ENCODE data around the gene CNTNAP2.

The CNTNAP2 gene

DNA sequence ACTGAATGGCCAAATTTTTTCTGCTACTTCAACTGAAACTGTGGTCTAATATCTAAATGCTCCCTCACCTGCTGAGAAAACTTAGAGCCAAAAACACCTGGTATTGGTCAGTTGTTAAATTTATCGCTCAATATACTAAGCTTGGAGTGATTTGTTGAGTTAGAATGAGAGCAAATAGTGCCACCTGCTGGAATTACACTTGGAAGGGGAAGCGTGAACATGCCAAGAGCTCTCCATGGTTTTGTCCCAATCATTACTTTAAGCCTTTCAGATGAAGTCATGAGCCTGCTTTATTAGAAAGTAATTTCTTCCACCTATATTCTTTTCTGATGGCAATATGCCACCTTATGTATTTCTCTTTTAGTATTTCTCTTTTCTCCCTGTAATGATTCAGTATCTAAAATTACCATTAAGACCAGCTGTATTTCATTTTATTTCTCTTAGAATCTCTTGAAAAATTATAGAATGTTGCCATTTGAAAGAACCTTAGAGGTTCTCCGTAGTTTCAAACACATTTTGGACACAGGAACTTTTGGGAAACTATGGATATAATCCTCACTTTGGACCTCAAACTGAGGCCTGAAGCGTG, 2026.2 kb downstream of the CNTNAP2 start:
- peak; percentile 55 for DNase-seq

DNA sequence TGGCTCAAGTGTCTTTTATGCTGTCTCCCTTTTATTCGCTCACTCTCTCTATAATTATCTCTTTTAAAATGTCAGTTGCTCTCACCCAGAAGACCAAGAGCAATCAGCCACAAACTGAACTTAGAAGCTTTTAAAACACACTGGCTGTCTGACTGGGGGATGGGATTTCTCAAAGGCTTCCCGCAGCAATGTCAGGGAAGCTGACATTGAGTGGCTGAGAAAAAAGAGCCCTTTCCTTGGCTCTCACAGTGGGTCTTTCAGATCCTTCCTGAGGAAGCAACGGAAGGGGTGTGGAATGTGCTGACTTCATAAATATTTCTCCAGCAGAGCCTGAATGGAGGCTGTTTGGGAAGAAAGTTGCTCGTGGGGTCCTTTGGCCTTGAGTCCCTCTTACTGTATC, 2028.2 kb downstream of the CNTNAP2 start:
- no peak for DNase-seq

DNA sequence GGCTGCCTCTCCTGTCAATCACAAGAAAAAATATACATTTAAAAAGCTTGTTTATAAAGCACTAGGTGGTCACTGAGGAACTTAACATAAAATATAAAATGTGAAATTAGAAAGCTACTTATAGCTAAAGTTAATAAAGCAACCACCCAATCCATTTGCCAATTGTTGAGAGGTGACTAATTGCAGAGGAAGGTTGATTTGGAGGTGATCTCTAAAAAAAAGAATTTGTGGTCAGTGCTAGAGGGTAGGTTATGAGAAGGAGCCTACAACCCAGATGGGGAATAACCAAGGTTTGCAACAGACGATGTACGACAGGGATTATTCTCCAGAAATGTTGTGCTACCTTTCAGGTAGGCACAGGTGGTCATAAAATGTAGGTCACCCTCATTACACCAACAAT, 2029.7 kb downstream of the CNTNAP2 start:
- no peak for DNase-seq

DNA sequence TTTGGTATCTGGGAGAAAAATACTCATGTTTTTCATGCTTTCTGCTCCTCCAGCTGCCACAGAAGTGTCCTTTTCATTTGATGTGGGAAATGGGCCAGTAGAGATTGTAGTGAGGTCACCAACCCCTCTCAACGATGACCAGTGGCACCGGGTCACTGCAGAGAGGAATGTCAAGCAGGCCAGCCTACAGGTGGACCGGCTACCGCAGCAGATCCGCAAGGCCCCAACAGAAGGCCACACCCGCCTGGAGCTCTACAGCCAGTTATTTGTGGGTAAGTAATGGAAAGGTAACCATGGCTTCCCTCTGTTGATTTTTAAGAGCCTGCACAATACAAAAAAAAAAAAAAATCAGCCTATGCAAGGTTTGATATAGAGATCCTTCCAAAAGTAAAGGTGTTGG, 2030.8 kb downstream of the CNTNAP2 start:
- no peak for DNase-seq

DNA sequence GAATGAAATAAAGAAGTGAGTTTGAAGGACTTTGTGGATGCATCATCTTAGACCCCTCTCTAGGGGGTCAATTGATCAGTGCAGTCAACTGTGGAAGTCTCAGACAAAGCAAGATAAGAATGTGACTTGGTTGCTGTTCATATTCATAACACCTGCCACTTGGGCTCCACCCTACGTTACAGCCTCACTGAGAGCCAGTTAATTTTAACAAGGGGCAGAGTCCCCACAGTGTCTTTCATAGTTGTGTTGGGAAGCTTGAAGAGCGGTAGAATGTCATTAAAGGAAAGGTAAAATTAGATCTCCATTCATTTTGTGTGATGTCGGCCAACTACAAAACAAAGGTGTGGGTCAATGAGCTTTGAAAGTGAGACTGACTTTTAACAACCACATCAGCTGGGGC, 2031.9 kb downstream of the CNTNAP2 start:
- no peak for DNase-seq

DNA sequence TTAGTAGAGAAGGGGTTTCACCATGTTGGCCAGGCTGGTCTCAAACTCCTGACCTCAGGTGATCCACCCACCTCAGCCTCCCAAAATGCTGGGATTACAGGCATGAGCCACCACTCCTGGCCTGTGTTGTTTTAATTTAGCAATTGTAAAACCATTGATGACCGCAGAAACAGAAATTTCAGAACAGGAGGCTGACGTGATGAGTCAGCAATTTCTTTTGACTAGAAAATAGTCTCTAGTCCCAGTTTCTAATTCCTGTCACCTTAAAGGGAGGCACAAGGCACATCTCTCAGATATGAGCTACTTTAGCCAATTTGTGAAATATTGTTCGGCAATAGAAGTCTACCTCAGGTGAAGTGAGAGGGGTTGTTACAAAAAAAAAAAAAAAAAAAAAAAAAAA, 2033.1 kb downstream of the CNTNAP2 start:
- DNase-seq, result no peak

DNA sequence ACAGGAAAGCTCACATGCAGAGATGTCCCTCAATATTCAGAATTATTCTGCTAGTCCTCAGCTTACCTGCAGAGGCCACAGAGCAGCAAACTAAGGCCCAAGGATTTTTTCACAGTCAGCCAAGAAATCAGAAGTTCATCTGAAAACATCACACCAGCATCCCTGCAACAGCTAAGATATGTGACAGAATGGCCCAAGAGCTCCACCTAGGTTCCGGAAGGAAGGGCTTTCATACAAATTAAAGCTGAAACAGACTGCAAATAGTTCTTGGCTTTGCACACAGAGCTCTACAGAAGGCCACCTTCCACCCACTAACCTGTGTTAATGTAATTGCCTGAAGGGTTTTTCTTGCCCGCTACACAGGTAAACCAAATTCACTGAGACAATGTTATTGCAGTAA, 2035.2 kb downstream of the CNTNAP2 start:
- no peak for DNase-seq

DNA sequence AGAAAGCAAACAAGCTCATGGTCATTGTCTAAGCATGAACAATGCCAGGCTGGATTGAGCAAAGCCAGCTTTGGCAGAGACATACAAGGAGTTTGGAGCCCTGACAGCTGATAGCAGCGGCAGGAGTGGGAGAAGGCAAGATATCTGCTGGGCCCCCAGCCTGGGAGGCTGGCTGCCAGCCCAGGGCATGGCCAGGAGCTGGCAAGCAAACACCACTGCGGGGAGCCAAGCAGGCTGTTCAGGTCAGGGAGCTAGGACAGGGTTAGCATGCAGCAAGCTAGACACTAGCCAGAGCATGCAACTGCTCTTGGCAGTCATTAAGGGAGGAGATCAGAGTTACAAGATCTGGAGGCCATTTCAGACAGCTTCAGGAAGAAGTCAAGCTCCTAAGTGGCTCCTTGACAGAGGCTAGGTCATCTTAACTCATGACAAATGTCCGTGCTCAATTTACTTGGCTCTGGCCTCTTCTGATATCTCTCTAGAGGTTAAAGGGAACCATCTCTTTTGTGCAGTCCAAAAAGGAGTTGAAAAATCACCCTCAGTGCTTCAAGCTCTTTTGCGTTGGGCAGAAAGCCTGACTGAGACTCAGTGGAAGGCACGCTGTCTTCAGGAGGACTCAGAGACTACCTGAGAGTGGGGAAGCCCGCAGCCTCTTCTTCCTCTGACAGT, 2037.1 kb downstream of the CNTNAP2 start:
- DNase-seq, result no peak

DNA sequence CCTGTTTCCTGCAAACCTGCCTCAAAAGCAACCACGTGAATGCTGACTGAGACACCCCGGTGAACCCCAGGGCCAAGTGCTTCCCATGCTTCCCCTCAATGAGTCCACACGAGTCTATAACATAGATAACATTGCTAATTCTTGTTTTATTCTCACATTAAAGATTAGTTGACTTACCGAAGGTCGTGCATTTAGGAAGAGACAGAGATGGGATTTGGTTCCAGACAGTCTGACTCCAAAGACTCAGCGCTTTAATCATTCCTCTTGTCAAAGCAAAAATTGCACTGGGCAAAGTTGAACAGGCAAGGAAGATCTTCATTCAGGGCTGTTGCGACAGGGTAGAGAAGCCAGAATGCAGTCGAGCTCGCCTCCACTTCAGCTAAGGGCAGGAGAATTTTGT, 2038.4 kb downstream of the CNTNAP2 start:
- DNase-seq, result no peak

DNA sequence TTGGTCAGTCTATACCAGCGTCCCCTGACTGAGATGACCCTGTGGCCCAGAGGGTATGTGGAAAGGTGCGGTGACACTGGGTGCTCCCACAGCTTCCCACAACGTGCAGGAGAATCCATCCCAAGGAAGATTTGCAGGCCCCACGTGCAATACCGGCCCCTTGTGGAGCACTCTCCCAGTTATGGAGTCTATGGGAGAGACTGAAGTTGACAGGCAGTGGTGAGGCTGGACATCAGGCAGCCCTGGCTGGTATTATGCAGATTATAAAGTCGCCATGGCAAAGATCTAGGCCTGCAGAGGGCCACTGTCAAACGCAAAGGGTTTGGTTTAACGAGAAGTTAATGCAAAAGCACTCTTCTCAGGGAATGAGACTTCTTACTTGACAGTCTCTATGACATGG, 2039.2 kb downstream of the CNTNAP2 start:
- DNase-seq, result no peak

DNA sequence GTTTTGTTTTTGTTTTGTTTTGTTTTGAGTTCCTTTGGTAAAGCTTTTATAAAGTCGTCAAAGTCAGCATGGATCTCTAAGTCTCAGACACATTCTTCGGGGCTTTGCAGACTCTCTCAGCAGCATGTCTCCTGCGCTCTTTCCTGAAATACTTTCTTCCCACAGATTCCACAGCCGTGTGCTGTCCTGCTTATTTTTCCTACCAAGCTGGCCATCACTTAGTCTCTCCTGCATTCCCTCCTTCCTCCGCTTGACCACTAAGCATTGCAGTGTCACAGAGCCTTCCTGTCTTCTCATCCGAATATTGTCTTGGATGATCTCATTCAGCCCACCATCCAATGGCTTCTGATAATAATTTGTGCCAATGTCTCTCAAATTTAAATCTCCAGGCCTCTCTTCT, 2039.6 kb downstream of the CNTNAP2 start:
- no peak for DNase-seq

DNA sequence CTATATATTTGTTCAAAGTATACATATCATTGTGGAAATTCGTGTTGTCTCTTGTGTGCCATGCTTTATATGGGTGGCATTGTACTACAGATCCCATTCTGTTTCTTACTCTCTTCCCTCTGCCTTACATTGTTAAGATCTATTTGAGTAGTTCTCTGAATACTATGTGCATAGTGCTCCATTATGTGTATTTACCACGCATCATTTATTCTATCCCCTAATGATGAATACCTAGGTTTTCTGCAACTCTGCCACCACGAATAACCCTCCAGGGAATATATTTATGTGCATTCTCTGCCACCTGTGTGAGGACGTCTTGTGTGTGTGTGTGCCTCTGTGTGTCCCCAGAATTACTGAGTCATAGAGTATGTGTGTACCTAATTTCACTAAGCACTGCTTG, 2042.7 kb downstream of the CNTNAP2 start:
- no peak for DNase-seq

DNA sequence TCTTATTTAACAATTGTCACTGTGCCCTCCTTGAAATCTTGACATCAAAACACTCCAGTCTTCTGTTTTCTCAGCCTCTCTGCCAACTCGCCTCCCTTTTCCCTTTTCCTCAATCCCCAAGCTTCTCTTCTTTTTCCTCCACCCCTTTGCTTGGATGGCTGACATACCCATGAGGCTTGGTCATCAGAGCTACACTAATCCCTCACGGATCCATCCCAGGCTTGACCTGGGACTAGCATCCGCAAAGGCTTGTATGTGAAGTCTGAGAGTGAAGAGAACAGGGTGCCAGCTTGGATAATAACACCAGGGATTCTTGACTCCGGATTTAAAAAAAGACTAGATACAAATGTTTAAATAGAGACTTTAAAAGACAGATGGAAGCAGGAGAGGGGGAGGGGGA, 2045.2 kb downstream of the CNTNAP2 start:
- no peak for DNase-seq

DNA sequence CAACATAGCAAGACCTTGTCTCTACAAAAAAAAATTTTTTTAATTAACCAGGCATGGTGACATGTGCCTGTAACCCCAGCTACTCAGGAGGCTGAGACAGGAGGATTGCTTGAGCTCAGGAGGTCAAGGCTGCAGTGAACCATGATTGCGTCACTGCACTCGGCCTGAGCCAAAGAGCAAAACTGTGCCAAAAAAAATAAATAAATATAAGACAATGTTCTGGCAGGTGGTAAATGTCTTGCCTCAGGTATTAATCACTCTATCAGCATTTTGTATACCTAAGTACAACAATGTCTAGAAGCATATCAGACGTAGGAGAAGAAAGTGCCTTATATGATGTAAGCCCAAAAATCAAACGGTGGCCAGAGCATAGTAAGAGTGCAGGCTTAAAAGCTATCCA, 2046.2 kb downstream of the CNTNAP2 start:
- DNase-seq, result no peak

DNA sequence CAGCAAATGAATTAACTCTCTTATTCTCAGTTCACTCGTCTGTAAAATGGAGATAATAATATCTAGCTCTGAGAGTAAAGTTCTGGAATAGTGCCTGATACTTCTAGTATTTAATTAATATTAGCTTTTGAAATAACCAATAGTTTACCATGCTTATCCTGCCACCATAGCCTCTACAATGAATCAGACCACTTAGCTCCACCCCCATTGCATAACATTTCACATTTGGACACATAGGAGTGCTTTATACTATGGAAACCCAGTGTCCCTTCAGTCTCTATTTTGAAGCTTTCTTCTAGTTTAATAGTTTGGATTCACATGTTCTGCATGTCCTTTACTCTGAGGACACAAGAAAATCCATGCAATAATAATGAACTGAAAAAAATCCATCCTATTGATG, 2046.6 kb downstream of the CNTNAP2 start:
- no peak for DNase-seq

DNA sequence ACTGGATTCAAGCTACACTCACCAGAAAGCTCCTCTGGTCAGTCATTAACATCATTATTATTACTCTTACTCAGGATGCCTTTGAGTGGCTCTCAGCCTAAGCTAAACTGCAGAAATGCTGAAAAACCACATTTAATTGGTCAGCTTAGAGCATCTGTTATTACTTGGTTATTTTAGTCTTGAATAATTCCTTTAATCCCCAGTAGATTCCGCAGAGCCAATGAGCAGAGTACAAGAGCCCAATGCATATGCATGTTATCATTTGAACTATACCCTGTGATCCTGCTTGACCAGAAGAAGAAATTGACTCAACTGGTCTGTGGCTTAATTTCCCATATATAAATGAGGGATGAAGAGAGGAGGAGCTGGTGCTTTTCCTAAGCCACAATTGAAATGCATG, 2056.3 kb downstream of the CNTNAP2 start:
- DNase-seq, result no peak

DNA sequence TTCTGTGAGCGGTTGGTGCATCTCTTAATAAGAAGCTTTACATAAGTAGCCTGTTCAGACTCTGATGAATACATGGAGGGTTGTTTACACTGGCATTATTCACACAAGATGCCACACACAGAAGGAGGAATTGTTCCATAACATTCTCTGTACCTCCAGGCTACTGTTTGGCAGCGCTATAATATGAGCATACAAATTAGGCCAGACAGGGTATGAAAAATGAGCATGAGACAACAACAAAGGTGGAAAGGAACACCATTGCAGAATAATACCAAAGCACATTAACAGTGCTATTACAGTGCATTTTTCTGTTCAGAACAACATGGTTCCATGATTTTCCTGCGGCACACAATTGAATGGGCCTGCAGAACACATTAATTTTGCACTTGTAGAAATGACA, 2056.8 kb downstream of the CNTNAP2 start:
- DNase-seq, result no peak

DNA sequence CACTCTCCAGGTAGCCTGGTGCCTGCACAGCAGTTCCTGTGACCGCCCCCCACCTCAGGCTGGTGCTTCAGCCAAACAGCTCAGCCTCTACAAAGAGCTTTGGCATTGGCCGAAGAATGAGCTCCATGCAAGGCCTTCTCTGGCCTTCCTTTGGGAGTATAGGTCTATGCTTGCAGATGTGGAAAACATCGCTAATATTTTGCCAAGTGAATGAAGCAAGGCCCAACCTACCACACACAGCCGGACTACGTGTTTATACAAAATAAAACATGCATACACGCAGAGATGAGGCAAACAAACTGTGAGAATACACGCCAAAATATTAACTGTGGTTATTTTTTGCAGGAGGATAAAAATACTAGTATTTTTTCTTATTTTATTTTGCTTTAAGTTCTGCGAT, 2057.8 kb downstream of the CNTNAP2 start:
- no peak for DNase-seq

DNA sequence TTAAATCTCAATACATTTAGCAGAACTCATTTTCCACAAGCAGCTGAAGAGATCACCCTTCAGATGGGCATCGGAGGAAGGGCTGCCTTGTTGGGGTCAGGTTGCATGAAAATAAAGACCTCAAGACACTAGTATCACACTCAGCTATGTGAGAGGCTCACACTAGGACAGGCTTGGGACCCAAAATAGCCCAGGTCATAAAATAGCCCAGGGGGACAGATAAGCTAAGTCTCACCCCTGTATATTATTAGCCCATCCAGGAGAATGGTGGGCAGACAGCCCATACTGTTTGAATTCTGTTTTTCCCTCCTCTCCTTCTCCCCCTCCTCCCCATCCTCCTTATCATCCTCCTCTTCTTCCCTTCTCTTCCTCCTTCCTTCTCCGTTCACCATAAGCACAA, 2058.9 kb downstream of the CNTNAP2 start:
- DNase-seq, result no peak

DNA sequence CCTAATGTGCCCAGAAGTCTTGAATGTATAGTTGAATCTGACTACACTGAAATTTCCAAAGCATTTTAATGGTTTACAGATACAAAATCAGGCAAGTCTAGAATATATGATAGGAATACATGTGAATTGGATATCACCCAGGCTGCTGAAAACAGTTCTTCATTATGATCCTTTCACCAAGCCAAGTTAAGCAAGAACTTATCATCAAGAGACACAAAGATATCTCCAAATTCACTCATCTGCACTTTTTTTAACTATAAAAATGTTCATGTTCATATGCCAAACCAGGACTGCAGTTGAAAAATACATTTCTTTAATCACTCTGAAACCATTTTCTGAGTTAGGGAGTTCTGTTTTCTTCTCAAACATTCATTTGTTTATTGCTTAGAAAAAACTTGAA, 2061.4 kb downstream of the CNTNAP2 start:
- DNase-seq, result no peak

DNA sequence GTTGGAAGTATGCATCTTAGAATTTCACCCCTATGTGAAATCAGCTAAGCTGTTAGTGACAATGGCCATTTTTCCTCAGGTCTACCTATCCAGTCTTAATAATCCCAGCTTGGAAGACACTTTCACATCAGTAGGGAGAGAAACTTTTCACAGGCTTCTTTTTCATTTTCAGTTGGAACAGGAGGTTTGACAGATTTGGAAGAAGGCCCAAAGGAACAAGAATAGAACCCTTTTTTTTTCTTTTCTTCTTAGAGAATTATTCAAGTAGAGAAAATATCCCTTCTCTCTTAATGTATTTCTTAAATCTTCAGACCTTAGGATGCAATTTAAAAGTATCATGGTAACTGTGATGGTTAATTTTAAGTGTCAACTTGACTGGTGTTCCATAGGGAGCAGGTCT, 2063.5 kb downstream of the CNTNAP2 start:
- DNase-seq, result no peak

DNA sequence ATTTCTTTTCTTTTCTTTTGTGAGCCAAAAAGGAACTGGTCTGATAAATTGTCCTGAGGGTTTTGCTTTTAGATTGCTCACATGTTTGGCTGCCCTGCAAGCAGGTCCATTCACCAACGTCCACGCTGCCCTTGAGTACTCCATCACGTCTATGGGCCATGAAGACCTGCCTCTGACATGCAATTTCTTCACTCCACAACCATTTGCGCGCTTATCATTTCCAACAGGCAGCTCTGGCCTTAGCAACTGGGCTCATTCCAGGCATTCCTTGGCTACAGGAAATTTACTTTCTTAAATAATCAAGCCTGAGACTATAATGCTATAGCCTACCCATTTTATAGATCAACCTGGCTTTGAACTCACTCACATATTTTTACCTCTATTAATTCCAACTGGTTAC, 2065.7 kb downstream of the CNTNAP2 start:
- DNase-seq, result no peak

DNA sequence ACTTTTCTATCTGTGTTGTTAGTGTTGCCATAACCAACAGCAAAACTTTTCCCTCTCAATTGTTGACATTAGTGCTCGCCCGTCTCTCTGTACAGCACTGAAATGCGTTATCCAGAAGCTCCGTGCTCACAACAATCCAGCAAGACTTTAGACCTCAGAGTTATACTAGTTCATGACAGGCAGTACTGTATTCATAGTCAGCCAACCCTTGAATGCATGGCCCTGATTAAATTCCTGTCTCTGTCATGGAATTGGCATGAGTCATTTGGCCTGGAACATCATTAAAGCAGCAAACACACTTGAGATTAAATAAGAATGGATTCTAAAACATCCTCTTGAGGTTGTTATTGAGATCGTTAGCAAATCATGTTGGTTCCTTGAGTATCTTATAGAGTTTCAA, 2068.4 kb downstream of the CNTNAP2 start:
- DNase-seq, result no peak

DNA sequence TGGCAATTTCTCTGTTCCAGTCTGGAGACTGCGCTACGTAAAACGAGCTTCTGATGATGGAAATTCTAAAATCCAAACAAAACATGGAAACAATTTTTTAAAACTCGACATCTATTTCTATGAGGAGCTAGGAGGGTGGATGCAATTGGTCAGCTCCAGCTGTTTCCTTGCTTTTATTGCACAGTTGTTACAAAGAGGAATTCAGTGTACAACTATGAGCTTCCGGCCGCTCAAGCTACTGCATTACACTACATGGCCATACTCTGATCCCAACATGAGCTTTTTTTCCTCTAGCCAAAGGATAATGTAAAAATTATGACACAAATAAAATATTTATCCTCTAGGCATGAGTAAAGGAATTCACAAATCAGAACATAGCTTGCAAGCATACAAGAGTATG, 2070.9 kb downstream of the CNTNAP2 start:
- DNase-seq, result no peak

DNA sequence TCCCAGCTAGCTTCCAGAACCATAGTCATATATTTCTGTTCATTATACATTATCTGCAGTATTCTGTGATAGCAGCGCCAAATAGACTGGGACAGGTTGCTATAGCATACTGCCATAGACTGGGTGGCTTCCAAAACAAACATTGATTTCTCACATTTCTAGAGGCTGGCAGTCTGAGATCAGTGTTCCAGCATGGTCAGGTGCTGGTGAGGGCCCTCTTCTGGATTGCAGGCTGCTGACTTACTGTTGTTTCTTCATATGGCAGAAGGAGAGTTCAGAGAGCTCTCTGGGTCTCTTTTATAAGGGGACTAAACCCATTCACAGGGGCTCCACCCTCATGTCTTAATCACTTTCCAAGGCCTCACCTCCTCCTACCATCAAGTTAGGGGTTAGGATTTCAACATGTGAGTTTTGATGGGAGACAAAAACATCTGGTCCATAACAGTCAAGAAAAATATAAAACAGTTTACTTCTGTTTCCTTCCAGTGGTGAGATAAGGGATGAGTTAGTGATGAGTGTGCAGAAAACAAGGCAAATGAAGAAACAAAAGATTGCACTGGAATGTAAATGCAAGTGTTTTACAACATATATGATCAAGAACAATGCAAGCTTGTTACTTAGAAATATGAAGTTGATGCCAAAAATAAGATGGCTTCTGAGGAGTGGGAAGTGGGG, 2074.9 kb downstream of the CNTNAP2 start:
- peak; percentile 59 for DNase-seq

Data from hematopoietic multipotent progenitor cell treated with erythropoietin and hydrocortisone succinate and interleukin-3 and kit ligand, for 8 days (in vitro differentiated cells).